Chondrocyte (in vitro differentiated cells): ENCODE measurements around the gene ZYG11A. TPM values are rescaled to one million over a fixed set of nuclear protein-coding genes. Genes with fewer than 3 reads are reported as not detected.

Source experiments
- DNase-seq: peaks from one replicate; pipeline ENCODE4 v3.0.0; 2021; ENCODE audit warnings: mixed read lengths, low spot score
- H3K27ac Mint-ChIP-seq: one replicate; pipeline ENCODE4 v1.8.0; 2021; ENCODE audit warnings: mild to moderate bottlenecking, moderate library complexity, mixed read lengths; ENCODE audit not compliant: unreplicated experiment
- H3K27me3 Mint-ChIP-seq: 2 replicates; pipeline ENCODE4 v1.8.0; 2021; ENCODE audit warnings: low read depth, mixed read lengths
- H3K36me3 Mint-ChIP-seq: 2 replicates; pipeline ENCODE4 v1.8.0; 2021; ENCODE audit warnings: low read depth, mixed read lengths
- H3K4me1 Mint-ChIP-seq: 2 replicates; pipeline ENCODE4 v1.8.0; 2021; ENCODE audit warnings: low read depth, mild to moderate bottlenecking, mixed read lengths
- H3K4me3 Mint-ChIP-seq: one replicate; pipeline ENCODE4 v1.8.0; 2021; ENCODE audit warnings: mild to moderate bottlenecking, moderate library complexity, mixed read lengths; ENCODE audit not compliant: unreplicated experiment
- H3K9me3 Mint-ChIP-seq: 2 replicates; pipeline ENCODE4 v1.8.0; 2021; ENCODE audit warnings: low read depth, mixed read lengths
- total RNA-seq: library from RNA; stranded (reverse); gene quantifications from 3 replicates; pipeline ENCODE4 v1.2.1, GENCODE V29; 2021
- TF ChIP-seq, protein P1 (sequence below): fragments of 200-600 bp; sonication (generic); IDR thresholded peaks from 2 replicates; pipeline ENCODE4 v1.5.0; 2021; ENCODE audit warnings: antibody characterized with exemption, mild to moderate bottlenecking, moderate library complexity

ZYG11A gene
- total RNA-seq, 1 donor from 2014 or later, result 0.62 TPM

DNA sequence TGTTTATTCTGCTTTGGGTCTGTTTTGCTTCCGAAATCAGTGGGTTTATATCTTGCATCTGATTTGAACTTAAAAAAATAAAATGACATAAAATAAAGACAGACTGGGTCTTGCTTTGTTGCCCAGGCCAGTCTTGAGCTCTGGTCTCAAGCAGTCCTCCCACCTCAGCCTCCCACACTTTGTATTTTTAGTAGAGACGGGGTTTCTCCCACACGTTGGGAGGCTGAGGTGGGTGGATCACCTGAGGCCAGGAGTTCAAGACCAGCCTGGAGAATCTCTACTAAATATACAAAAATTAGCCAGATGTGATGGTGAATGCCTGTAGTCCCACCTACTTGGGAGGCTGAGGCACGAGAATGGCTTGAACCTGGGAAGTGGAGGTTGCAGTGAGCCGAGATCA, 5.9 kb downstream of the ZYG11A start:
- Mint-ChIP-seq H3K9me3 (no peaks in the 10 kb centered on the region), H3K4me3 (no peak overlapping the region), H3K4me1 (peaks cover 6% of the 10 kb centered on the region), H3K27ac (no peak overlapping the region), H3K36me3 (no peaks in the 10 kb centered on the region), H3K27me3 (peaks cover 1% of the 10 kb centered on the region)
- DNase-seq, result no peak
- TF ChIP-seq, protein P1, sequence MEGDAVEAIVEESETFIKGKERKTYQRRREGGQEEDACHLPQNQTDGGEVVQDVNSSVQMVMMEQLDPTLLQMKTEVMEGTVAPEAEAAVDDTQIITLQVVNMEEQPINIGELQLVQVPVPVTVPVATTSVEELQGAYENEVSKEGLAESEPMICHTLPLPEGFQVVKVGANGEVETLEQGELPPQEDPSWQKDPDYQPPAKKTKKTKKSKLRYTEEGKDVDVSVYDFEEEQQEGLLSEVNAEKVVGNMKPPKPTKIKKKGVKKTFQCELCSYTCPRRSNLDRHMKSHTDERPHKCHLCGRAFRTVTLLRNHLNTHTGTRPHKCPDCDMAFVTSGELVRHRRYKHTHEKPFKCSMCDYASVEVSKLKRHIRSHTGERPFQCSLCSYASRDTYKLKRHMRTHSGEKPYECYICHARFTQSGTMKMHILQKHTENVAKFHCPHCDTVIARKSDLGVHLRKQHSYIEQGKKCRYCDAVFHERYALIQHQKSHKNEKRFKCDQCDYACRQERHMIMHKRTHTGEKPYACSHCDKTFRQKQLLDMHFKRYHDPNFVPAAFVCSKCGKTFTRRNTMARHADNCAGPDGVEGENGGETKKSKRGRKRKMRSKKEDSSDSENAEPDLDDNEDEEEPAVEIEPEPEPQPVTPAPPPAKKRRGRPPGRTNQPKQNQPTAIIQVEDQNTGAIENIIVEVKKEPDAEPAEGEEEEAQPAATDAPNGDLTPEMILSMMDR, result no peak

DNA sequence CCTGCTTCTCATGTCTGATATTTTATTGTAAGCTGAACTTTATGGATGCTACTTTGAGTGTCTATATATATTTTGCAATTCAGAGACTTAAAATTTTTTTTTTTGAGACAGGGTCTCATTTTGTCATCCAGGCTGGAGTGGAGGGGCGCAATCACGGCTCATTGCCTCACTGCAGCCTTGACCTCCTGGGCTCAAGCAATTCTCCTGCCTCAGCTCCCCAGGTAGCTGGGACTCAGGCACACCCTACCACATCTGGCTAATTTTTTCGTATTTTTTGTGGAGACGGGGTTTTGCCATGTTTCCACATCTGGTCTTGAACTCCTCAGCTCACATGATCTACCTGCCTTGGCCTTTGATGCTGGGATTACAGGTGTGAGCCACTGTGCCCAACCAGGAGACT, 8.4 kb downstream of the ZYG11A start:
- DNase-seq, result no peak
- H3K4me3 Mint-ChIP-seq, result no peak overlapping the region
- no peaks in the 10 kb centered on the region for H3K4me1 Mint-ChIP-seq
- H3K9me3 Mint-ChIP-seq, result no peaks in the 10 kb centered on the region
- no peak overlapping the region for H3K27ac Mint-ChIP-seq
- no peaks in the 10 kb centered on the region for H3K36me3 Mint-ChIP-seq
- no peaks in the 10 kb centered on the region for H3K27me3 Mint-ChIP-seq
- TF ChIP-seq, protein P1, result no peak

DNA sequence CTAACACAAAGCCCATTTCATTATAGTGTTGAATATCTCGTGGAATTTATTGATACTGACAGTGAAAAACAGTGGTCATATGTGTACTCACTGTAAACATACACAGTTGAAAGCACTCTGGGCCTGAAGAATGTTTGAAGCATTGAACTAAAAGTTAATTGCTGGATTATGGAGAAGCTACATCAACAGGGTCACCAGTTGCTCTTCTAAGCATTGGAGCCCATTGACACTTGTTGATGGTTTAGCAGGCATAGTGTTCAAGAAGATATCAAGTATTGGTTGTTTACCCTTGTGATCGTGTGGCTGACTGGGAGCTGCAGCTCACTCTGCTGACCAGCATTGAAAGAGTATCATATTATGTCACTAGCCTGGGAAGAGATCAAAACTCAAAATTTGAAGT, 10.3 kb downstream of the ZYG11A start:
- Mint-ChIP-seq H3K9me3 (no peaks in the 10 kb centered on the region), H3K27ac (no peak overlapping the region), H3K27me3 (no peaks in the 10 kb centered on the region), H3K4me3 (no peak overlapping the region), H3K4me1 (no peaks in the 10 kb centered on the region), H3K36me3 (no peaks in the 10 kb centered on the region)
- TF ChIP-seq, protein P1, result no peak
- DNase-seq, result no peak

DNA sequence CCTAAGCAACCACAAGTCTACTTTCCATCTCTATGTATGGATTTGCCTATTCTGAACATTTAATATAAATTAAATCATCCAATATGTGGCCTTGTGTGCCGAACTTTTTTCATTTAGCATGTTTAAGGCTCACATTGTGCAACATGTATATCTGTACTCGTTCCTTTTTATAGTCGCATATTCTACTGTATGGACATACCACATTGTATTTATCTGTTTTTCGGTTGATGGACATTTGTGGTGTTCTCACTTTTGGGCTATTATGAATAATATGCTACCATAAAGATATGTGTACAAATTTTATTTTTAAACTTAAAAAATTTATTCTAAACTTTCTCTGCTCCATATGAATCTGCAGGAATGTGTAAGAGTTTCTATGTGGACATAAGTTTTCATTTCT, 13.0 kb downstream of the ZYG11A start:
- DNase-seq, result no peak
- Mint-ChIP-seq H3K4me3 (no peak overlapping the region), H3K27me3 (no peaks in the 10 kb centered on the region), H3K4me1 (no peaks in the 10 kb centered on the region), H3K27ac (no peak overlapping the region), H3K9me3 (no peaks in the 10 kb centered on the region), H3K36me3 (no peaks in the 10 kb centered on the region)
- TF ChIP-seq, protein P1, result no peak

DNA sequence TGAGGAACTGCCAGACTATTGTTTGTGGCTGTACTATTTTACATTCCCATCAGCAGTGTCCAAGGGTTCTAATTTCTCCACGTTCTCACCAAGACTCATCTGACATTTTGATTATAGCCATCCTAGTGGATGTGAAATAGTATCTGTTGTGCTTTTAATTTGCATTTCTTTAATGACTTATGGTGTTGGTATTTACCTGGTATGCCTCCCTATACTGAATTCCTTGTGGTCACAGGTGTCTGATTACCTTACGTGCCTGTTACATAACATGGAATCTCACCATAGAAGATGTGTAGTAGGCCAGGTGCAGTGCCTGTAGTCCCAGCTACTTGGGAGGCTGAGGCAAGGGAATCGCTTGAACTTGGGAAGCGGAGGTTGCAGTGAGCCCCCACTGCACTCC, 13.5 kb downstream of the ZYG11A start:
- no peaks in the 10 kb centered on the region for H3K9me3 Mint-ChIP-seq
- no peak overlapping the region for H3K4me3 Mint-ChIP-seq
- H3K4me1 Mint-ChIP-seq, result no peaks in the 10 kb centered on the region
- DNase-seq, result no peak
- H3K27ac Mint-ChIP-seq, result no peak overlapping the region
- H3K27me3 Mint-ChIP-seq, result no peaks in the 10 kb centered on the region
- TF ChIP-seq, protein P1, result no peak
- H3K36me3 Mint-ChIP-seq, result no peaks in the 10 kb centered on the region
